Upper lobe of right lung (tissue), 1 donor: ENCODE measurements around the gene STIL. TPM values are rescaled to one million over a fixed set of nuclear protein-coding genes. Genes with fewer than 3 reads are reported as not detected.

Experiments
- ATAC-seq: fragments of 200-7000 bp; cut with Tn5 transposase; one replicate; pipeline ENCODE4 v1.9.1; 2020; ENCODE audit warnings: mild to moderate bottlenecking, moderate library complexity
- DNase-seq: peaks from one replicate; pipeline ENCODE4 v3.0.0-alpha.2; 2020
- H3K27ac ChIP-seq: fragments of 200-600 bp; one replicate; pipeline ENCODE4 v1.8.0; 2022
- H3K27me3 ChIP-seq: fragments of 200-600 bp; one replicate; pipeline ENCODE4 v1.8.0; 2022; ENCODE audit warnings: mild to moderate bottlenecking
- H3K36me3 ChIP-seq: fragments of 200-600 bp; one replicate; pipeline ENCODE4 v1.8.0; 2022
- H3K4me1 ChIP-seq: fragments of 200-600 bp; one replicate; pipeline ENCODE4 v1.8.0; 2022
- H3K4me3 ChIP-seq: fragments of 200-600 bp; one replicate; pipeline ENCODE4 v1.8.0; 2022; ENCODE audit warnings: mild to moderate bottlenecking
- H3K9me3 ChIP-seq: fragments of 200-600 bp; one replicate; pipeline ENCODE4 v1.8.0; 2022
- intact Hi-C: fragments of 100-400 bp; cut with DNase I; formaldehyde crosslinking; loops from one replicate; pipeline ENCODE4 v1.11.0; 2022
- total RNA-seq: library from RNA; stranded (reverse); fragmentation: NEBNext Ultra II Directional; extraction: Animal tissue kit (Norgen Biotek cat#: 25700); gene quantifications from one replicate; pipeline ENCODE4 v1.2.1, GENCODE V29; 2021
- TF ChIP-seq, protein P1 (sequence below): fragments of 200-600 bp; IDR thresholded peaks from one replicate; pipeline ENCODE4 v1.8.0; 2022; ENCODE audit warnings: antibody characterized with exemption
- donor health status: DM: no; HTN: yes; CAD: no; lungs with severe emphysema.

The STIL gene
- total RNA-seq, 1 donor from 2014 or later, result 1.7 TPM

DNA sequence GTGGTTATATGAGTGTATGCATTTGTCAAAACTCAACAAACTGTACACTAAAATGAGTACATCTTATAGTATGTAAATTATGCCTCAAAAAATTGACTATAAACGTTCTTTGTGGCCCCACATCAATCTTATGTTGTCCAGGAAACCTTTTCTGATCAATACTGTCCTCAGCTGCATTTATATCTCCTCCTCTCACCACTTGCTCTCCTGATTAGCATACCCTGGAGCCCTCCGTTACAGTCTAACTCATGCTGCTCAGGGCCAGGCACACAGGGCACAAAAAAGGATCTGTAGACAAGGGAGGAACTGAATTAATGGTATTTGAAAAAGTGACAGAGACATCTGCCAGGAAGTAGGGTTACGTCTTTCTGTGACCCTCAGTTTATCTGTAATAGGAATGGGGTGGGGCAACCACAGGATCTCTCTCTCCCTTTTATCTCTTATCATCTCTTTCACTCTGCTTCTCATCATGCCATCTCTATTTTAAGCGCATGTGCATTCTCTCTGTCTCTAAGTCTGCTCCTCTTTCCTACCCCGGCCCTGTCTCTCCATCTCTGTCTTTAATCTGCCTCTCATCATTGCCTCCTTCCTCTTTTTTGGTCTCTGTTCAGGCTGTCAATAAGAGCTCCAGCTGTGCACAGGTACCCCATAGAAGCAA is 74.9 kb downstream of the STIL start:
- intact Hi-C loops, result no loop called here
- DNase-seq (no peak), ATAC-seq (no peak)
- peaks cover 12% of the 10 kb centered on the region for H3K27me3 ChIP-seq
- no peaks in the 10 kb centered on the region for H3K9me3 ChIP-seq
- H3K27ac ChIP-seq, result no peak overlapping the region
- no peaks in the 10 kb centered on the region for H3K36me3 ChIP-seq
- no peak overlapping the region for H3K4me3 ChIP-seq
- H3K4me1 ChIP-seq, result peaks cover 12% of the 10 kb centered on the region
- TF ChIP-seq, protein P1, sequence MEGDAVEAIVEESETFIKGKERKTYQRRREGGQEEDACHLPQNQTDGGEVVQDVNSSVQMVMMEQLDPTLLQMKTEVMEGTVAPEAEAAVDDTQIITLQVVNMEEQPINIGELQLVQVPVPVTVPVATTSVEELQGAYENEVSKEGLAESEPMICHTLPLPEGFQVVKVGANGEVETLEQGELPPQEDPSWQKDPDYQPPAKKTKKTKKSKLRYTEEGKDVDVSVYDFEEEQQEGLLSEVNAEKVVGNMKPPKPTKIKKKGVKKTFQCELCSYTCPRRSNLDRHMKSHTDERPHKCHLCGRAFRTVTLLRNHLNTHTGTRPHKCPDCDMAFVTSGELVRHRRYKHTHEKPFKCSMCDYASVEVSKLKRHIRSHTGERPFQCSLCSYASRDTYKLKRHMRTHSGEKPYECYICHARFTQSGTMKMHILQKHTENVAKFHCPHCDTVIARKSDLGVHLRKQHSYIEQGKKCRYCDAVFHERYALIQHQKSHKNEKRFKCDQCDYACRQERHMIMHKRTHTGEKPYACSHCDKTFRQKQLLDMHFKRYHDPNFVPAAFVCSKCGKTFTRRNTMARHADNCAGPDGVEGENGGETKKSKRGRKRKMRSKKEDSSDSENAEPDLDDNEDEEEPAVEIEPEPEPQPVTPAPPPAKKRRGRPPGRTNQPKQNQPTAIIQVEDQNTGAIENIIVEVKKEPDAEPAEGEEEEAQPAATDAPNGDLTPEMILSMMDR, result no peak

- no peaks in the 10 kb centered on the region for H3K36me3 ChIP-seq
- H3K4me1 ChIP-seq, result peaks cover 18% of the 10 kb centered on the region
- H3K4me3 ChIP-seq, result no peak overlapping the region
- ATAC-seq (no peak), DNase-seq (no peak)
- H3K27me3 ChIP-seq, result peaks cover 43% of the 10 kb centered on the region
- H3K27ac ChIP-seq, result peak overlapping the region; percentile 58
- no peaks in the 10 kb centered on the region for H3K9me3 ChIP-seq
- TF ChIP-seq, protein P1, result no peak
- intact Hi-C loops, result no loop called here
Observed at GRCh38 chr1:47235806-47236205, 78.1 kb downstream of the STIL start.

DNA sequence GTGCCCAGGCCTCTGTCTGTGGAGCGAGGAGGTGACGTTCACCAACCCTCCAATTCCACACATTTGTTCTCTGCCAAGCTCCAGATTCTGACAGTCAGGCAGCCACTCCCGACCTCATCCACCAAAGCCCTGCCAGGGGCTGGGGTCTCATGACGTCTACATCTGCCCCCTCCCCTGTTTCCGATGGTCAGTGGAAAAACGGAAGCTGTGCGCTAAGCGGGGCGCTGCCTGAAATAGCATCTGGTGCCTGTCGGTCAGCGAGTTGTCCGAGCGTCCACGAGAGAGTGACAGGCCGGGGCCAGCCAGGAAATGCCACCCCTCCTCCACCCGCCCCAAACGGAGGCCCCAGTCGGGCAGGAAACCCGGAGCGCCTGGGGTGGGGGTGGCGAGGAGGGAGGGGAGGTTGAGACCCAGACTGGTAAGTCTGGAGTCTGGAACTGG is 78.7 kb downstream of the STIL start:
- peak; percentile 56 for ATAC-seq
- H3K27me3 ChIP-seq, result peaks cover 48% of the 10 kb centered on the region
- intact Hi-C loops, result no loop called here

DNA sequence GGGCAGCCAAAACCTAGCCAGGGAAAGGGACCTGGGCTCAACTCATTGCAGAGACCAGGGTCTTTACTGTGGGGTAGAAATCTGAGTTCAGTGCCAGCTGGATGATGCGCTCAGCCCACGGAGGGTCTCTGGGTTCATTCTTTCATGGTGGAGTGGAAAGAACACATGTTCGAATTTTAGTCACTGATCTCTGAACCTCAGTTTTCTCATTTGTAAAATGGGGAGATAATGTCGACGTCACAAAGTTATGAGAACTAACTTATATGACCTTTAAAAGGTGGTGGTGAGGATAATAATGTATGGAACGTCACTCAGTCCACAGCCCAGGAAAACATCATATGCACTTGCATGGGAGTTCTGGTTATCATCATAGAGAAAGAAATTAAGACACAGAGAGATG is 80.8 kb downstream of the STIL start:
- Histone ChIP-seq H3K9me3 (no peaks in the 10 kb centered on the region), H3K27me3 (peaks cover 68% of the 10 kb centered on the region), H3K4me1 (peaks cover 19% of the 10 kb centered on the region), H3K27ac (no peak overlapping the region), H3K36me3 (no peaks in the 10 kb centered on the region), H3K4me3 (no peak overlapping the region)
- ATAC-seq, result no peak
- TF ChIP-seq, protein P1, result no peak
- intact Hi-C loops, result no loop called here
- no peak for DNase-seq

More for the DNA sequence above, 78.7 kb downstream of the STIL start:
- Histone ChIP-seq H3K9me3 (no peaks in the 10 kb centered on the region), H3K4me1 (peaks cover 19% of the 10 kb centered on the region), H3K36me3 (no peaks in the 10 kb centered on the region), H3K4me3 (no peak overlapping the region), H3K27ac (peak overlapping the region; percentile 58)
- TF ChIP-seq, protein P1, result no peak
- no peak for DNase-seq

DNA sequence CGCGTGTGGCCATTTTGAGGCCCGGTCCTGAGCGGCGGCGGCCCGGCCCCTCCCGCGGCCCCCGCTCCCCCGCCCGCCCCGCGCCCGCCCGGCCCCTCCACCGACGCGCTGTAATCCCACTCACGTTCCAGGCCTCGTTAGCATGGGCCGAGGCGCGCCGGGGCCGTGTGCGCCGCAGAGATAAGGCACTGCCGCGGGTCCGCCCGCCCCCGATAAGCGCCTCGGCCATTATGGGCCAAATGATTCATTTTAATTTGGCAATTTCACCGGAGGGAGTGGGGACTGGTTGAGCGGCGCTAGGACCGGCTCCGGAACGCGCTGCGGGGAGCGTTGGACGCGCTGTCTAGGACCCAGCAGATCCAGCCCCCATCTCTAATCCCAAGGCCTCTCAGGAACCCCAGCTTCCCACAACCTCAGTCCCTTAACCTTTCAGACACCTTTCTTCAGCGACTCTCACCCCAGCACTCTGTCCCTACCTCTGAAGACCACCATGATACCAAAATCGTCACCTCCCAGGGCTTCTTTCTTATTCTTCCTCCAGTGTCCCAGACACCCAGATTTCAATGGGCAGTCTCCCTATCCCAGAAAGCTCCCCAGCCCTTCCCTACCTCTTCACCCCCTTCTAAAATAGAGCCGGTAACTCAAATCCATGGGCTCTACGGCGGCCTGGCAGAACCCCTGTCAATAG is 81.6 kb downstream of the STIL start, which contains the start of gene TAL1:
Gene TAL1, minus strand, starts transcription at position 39 of the 688 bp plus-strand sequence. CDS start 6,337 bp downstream, outside the sequence.
- H3K27me3 ChIP-seq, result peaks cover 75% of the 10 kb centered on the region
- ATAC-seq (peak; percentile 56), DNase-seq (no peak)

More for the DNA sequence above, 81.6 kb downstream of the STIL start, which contains the start of gene TAL1:
- H3K4me3 ChIP-seq, result peak within 1 kb of the TSS; percentile 41
- TF ChIP-seq, protein P1, result no peak
- no peaks in the 10 kb centered on the region for H3K36me3 ChIP-seq
- no peaks in the 10 kb centered on the region for H3K9me3 ChIP-seq
- H3K4me1 ChIP-seq, result peaks cover 19% of the 10 kb centered on the region
- intact Hi-C loops, result no loop called here
- peak within 1 kb of the TSS; percentile 78 for H3K27ac ChIP-seq
